Motor neuron (in vitro differentiated cells): ENCODE measurements around the gene NOP56. TPM values are rescaled to one million over a fixed set of nuclear protein-coding genes. Genes with fewer than 3 reads are reported as not detected.
A peak's percentile ranks its signal among the peaks of the same experiment; 100 is the strongest.
"Not testable (repeated sequence)": the region's sequence is repeated elsewhere in the genome, so short reads cannot be mapped to it uniquely, and the experiment has no call there.

Source experiments
- ATAC-seq, 8 experiments: fragments of 200-7000 bp; cut with Tn5 transposase; replicated peaks in 6 of 8; 2 replicates each; pipeline ENCODE4 v1.8.0; 2021; ENCODE audit warnings: mild to moderate bottlenecking in 8 of 8, moderate library complexity in 8 of 8
- H3K27ac ChIP-seq, 2 donors: fragments of 250-450 bp; sonication (Bioruptor Pico); 2 replicates each; pipeline ENCODE4 v1.9.0; 2021; ENCODE audit warnings: antibody characterized with exemption in 2 of 2, mild to moderate bottlenecking in 2 of 2, moderate library complexity in 1 of 2
- H3K4me1 ChIP-seq, 2 donors: fragments of 250-450 bp; sonication (Bioruptor Pico); replicated peaks in 1 of 2; 2 replicates each; pipeline ENCODE4 v1.6.1; 2021; ENCODE audit warnings: antibody characterized with exemption in 2 of 2, mild to moderate bottlenecking in 2 of 2, moderate library complexity in 1 of 2
- H3K4me3 ChIP-seq, 5 donors: fragments of 250-450 bp; sonication (Bioruptor Pico); 2 replicates each; pipeline ENCODE4 v1.9.0; 2021; ENCODE audit warnings: antibody characterized with exemption in 5 of 5, mild to moderate bottlenecking in 5 of 5, moderate library complexity in 4 of 5
- WGBS, 10 experiments: fragments of 450-650 bp; shearing (Covaris generic); methylation state at CpG; one replicate each; pipeline ENCODE4 v1.0.0; 2022; 5-methylcytosine and 5-hydroxymethylcytosine counted together
- in situ Hi-C, 9 experiments: fragments of 400-800 bp; cut with MboI; loops; one replicate each; pipeline ENCODE4 v1.15.0; 2021; ENCODE audit warnings: low sequenced_read_pairs in 9 of 9, low pct_unique_long_range_greater_than_20kb in 2 of 9; ENCODE audit not compliant: unreplicated experiment in 9 of 9
- total RNA-seq, 8 experiments: library from RNA; unstranded; fragments of 300-600 nt; gene quantifications; 2 replicates each; pipeline versions ENCODE4 v1.2.3 to v1.2.4, GENCODE V29; 2022

NOP56 gene
- total RNA-seq, 8 experiments from 2014 or later: 131 to 482 (median 213) TPM

GRCh38 chr20:2692036-2692885 lies 39.8 kb downstream of the NOP56 start, which contains the start of gene EBF4:
Gene EBF4, plus strand, starts transcription at chr20:2692780. Its CDS starts 866 bp downstream, at chr20:2693646.
- H3K27ac ChIP-seq: peak within 1 kb of the TSS; percentile 71 to 93
- peak; percentile 9 to 74 (median 60) for ATAC-seq
- in situ Hi-C loops: loop anchor here in 1 of 9 experiments (25.0 kb wide), 1 partner anchor 170 kb away; the partner anchor contains the start of gene PTPRA
- H3K4me3 ChIP-seq: peak within 1 kb of the TSS; percentile 54 to 93 (median 71)
- WGBS, 10 experiments: 5 to 28% (median 11%) methylated on average over 3 to 24 of the region's 106 CpGs; no CpG with 5 or more reads in 6 of the 10 experiments
- peaks cover 4 to 12% of the 10 kb centered on the region in 2 donors for H3K4me1 ChIP-seq

- no CpG with 5 or more reads among the region's 64 CpGs for WGBS, 10 experiments
- Histone ChIP-seq H3K4me1 (peaks cover 7 to 12% of the 10 kb centered on the region in 2 donors), H3K4me3 (peak overlapping the region; percentile 54 to 93 (median 71)), H3K27ac (peak overlapping the region; percentile 71 to 93)
- ATAC-seq: peak in 3 of 8 experiments; percentile 12 to 46 (median 13)
- in situ Hi-C loops: loop anchor here in 1 of 9 experiments (25.0 kb wide), 1 partner anchor 169 kb away; the partner anchor contains the start of gene PTPRA
Observed at GRCh38 chr20:2692886-2693285, 40.5 kb downstream of the NOP56 start.

GRCh38 chr20:2693286-2694007 lies 41.0 kb downstream of the NOP56 start:
- peak; percentile 15 to 77 (median 70) for ATAC-seq
- 4 to 15% (median 7%) methylated on average over 4 to 19 of the region's 89 CpGs; no CpG with 5 or more reads in 7 of the 10 experiments for WGBS, 10 experiments
- in situ Hi-C loops: loop anchor here in 1 of 9 experiments (25.0 kb wide), 1 partner anchor 169 kb away; the partner anchor contains the start of gene PTPRA
- Histone ChIP-seq H3K27ac (peak overlapping the region; percentile 71 to 93), H3K4me1 (peaks cover 7 to 12% of the 10 kb centered on the region in 2 donors), H3K4me3 (peak overlapping the region; percentile 54 to 93 (median 71))

- peak overlapping the region; percentile 54 to 93 (median 71) for H3K4me3 ChIP-seq
- H3K27ac ChIP-seq: no peak overlapping the region
- peaks cover 7 to 12% of the 10 kb centered on the region in 2 donors for H3K4me1 ChIP-seq
- 5 to 92% methylated on average over 2 to 4 of the region's 23 CpGs; no CpG with 5 or more reads in 8 of the 10 experiments for WGBS, 10 experiments
- in situ Hi-C loops: loop anchor here in 1 of 9 experiments (25.0 kb wide), 1 partner anchor 168 kb away; the partner anchor contains the start of gene PTPRA
- no peak for ATAC-seq
Observed at GRCh38 chr20:2694008-2694471, 41.6 kb downstream of the NOP56 start.

GRCh38 chr20:2694519-2694918 lies 42.1 kb downstream of the NOP56 start:
- peak overlapping the region in 2 of 5 donors; percentile 3 to 66 for H3K4me3 ChIP-seq
- ATAC-seq: no peak
- peaks cover 7 to 12% of the 10 kb centered on the region in 2 donors for H3K4me1 ChIP-seq
- in situ Hi-C loops: loop anchor here in 1 of 9 experiments (25.0 kb wide), 1 partner anchor 168 kb away; the partner anchor contains the start of gene PTPRA
- no peak overlapping the region for H3K27ac ChIP-seq
- WGBS, 10 experiments: 10 to 84% (median 36%) methylated on average over 1 to 11 of the region's 13 CpGs; no CpG with 5 or more reads in 1 of the 10 experiments

- WGBS, 10 experiments: 45 to 100% (median 56%) methylated on average over 1 to 10 of the region's 13 CpGs; no CpG with 5 or more reads in 1 of the 10 experiments
- in situ Hi-C loops: loop anchor here in 1 of 9 experiments (25.0 kb wide), 1 partner anchor 167 kb away; the partner anchor contains the start of gene PTPRA
- Histone ChIP-seq H3K4me1 (peaks cover 7 to 12% of the 10 kb centered on the region in 2 donors), H3K4me3 (no peak overlapping the region), H3K27ac (no peak overlapping the region)
- no peak for ATAC-seq
Observed at GRCh38 chr20:2695206-2695983, 43.0 kb downstream of the NOP56 start.

GRCh38 chr20:2695984-2696525 lies 43.6 kb downstream of the NOP56 start:
- not testable (repeated sequence) for H3K4me3 ChIP-seq, H3K27ac ChIP-seq, ATAC-seq
- WGBS, 10 experiments: 70 to 100% (median 95%) methylated on average over 2 to 6 of the region's 12 CpGs; no CpG with 5 or more reads in 2 of the 10 experiments
- H3K4me1 ChIP-seq: peaks cover 7 to 12% of the 10 kb centered on the region in 2 donors
- in situ Hi-C loops: loop anchor here in 1 of 9 experiments (25.0 kb wide), 1 partner anchor 166 kb away; the partner anchor contains the start of gene PTPRA

- H3K4me3 ChIP-seq: no peak overlapping the region
- no peak overlapping the region for H3K27ac ChIP-seq
- ATAC-seq: peak in 1 of 8 experiments; percentile 7
- in situ Hi-C loops: loop anchor here in 1 of 9 experiments (25.0 kb wide), 1 partner anchor 166 kb away; the partner anchor contains the start of gene PTPRA
- H3K4me1 ChIP-seq: peaks cover 7 to 10% of the 10 kb centered on the region in 2 donors
- whole genome bisulfite sequencing, 10 experiments: 80 to 100% (median 81%) methylated on average over 1 to 5 of the region's 9 CpGs; no CpG with 5 or more reads in 5 of the 10 experiments
Observed at GRCh38 chr20:2696646-2697045, 44.2 kb downstream of the NOP56 start.

GRCh38 chr20:2697768-2698167 lies 45.3 kb downstream of the NOP56 start:
- ATAC-seq: peak in 3 of 8 experiments; percentile 19 to 77 (median 48)
- WGBS, 10 experiments: 0 to 100% (median 60%) methylated on average over 1 of the region's 3 CpGs; no CpG with 5 or more reads in 5 of the 10 experiments
- Histone ChIP-seq H3K4me1 (peaks cover 3 to 7% of the 10 kb centered on the region in 2 donors), H3K4me3 (no peak overlapping the region), H3K27ac (no peak overlapping the region)
- in situ Hi-C loops: loop anchor here in 1 of 9 experiments (25.0 kb wide), 1 partner anchor 165 kb away; the partner anchor contains the start of gene PTPRA

GRCh38 chr20:2698186-2698817 lies 45.9 kb downstream of the NOP56 start:
- Histone ChIP-seq H3K4me1 (peaks cover 3 to 7% of the 10 kb centered on the region in 2 donors), H3K27ac (no peak overlapping the region), H3K4me3 (no peak overlapping the region)
- 0 to 80% (median 61%) methylated on average over 1 to 3 of the region's 4 CpGs; no CpG with 5 or more reads in 5 of the 10 experiments for WGBS, 10 experiments
- in situ Hi-C loops: loop anchor here in 1 of 9 experiments (25.0 kb wide), 1 partner anchor 164 kb away; the partner anchor contains the start of gene PTPRA
- peak in 3 of 8 experiments; percentile 44 to 69 (median 67) for ATAC-seq

GRCh38 chr20:2698912-2699311 lies 46.5 kb downstream of the NOP56 start:
- no peak for ATAC-seq
- WGBS, 10 experiments: 40 to 60% methylated on average over 1 of the region's 4 CpGs; no CpG with 5 or more reads in 8 of the 10 experiments
- Histone ChIP-seq H3K4me3 (no peak overlapping the region), H3K4me1 (peaks cover 3 to 7% of the 10 kb centered on the region in 2 donors), H3K27ac (no peak overlapping the region)
- in situ Hi-C loops: loop anchor here in 1 of 9 experiments (25.0 kb wide), 1 partner anchor 163 kb away; the partner anchor contains the start of gene PTPRA
